GM19043 (cell line): ENCODE measurements around the gene SERPINB1.

Experiments
- ATAC-seq: cut with Tn5 transposase; IDR thresholded peaks from one replicate; pipeline ENCODE4 v1.9.1; 2021; ENCODE audit warnings: low read depth; ENCODE audit not compliant: unreplicated experiment

SERPINB1 gene

DNA sequence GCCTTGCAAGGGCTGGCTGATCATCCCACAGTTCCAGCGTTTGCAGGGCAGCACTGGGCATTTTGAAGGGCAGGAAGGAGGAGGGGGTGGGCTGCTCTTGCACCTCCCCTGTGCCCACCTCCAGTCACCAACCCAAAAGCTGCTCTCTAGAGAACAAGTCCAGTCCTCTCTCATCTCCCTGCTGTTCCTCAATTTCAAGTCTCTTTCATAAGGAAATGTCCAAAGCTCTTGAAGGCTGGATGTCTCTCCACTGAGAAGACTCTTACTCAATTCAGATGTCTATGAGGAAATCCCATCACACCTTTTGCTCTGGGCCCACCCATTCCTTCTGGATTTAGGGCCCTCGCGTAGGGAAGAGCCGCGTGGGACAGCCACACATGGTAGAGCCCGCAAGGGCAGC lies 44.8 kb downstream of the SERPINB1 start:
- no peak for ATAC-seq

DNA sequence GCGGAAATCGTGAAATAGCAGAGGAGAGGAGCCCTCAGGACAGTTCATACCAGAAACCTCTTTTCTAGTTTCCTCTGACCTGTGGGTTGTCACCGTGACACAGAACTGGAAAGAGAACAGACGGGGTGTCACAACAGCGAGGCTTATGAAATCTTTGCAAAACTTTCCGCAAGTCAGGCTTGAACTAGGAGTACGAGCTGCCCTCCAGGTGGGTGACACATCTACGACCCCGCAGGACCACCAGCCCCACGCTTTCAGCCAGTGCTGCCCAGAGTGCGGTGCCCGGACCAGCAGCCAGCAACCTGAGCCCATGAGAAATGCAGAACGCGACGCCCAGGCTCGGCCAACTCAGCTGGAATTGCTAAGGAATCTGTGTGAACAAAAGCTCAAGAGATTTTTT lies 45.7 kb downstream of the SERPINB1 start:
- no peak for ATAC-seq

- ATAC-seq, result no peak
Observed at GRCh38 chr6:2795162-2795561, 46.5 kb downstream of the SERPINB1 start.

DNA sequence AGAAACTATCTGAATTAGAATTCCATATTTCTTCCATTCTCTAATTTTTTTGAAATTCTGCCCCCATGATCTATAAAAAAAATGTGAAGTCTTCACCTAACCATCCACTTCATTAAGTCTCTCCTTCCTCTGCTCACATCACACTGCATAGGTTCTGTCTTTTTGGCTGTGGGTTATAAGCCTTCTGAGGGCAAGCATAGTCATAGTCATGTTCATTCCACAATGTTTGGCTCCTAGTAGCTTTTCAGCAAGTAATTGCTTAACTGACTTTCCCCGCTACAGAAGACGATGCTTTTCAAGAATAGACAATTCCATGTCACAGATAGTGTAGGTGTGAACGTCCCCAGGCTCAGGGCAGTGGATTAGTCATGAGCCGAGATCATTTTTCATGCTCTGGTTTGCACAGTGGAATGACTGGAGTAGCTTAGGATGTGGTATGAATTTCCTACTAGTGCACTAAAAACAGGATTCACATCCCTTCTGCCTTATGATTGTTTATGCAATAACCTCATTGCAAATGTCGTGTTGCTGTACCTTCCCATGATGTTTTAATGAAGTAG lies 47.4 kb downstream of the SERPINB1 start:
- ATAC-seq, result no peak

- no peak for ATAC-seq
Observed at GRCh38 chr6:2793534-2794151, 48.0 kb downstream of the SERPINB1 start.

- ATAC-seq, result no peak
Observed at GRCh38 chr6:2792330-2793110, 49.1 kb downstream of the SERPINB1 start.

- ATAC-seq, result no peak
Observed at GRCh38 chr6:2791450-2791974, 50.2 kb downstream of the SERPINB1 start.

DNA sequence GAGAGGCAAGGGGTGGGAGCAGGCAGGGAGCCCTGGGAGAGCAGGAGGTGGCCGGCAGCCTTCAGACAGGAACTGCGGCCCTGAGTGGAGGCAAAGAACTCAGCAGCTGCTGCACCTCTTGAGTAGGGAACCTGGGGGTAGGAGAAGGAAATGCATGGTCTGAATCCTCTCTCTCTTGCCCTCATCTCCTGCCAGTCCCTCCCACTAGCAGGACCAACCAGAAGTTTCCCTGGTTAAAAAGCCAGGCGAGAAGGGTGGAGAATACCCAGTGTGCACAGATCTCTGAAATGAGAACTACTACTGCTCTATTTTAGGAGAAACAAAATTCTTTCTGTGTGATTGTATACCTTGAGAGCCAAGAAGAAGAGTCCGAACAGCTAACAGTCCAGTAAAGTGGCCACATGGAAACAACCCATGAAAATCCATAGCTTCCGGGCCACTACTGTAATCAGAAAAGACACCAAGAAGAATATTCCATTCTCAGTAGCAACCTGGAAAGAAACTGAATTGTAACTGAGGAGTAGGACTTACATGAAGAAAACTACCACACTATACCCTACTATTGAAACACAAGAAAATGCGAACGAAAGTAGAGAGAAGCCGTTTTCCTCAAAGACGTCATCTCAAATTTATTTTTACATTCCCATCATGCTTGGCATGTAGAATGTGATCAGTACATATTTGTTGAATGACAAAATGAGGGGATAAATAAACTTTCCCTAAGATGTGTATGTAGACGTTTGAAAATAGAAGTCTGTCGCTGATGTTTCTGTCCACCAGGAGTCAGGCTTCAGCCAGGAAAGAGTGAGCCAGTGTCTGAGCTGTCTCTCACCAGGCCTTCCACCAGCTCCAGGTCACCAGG lies 50.8 kb downstream of the SERPINB1 start:
- ATAC-seq, result peak; percentile 68

DNA sequence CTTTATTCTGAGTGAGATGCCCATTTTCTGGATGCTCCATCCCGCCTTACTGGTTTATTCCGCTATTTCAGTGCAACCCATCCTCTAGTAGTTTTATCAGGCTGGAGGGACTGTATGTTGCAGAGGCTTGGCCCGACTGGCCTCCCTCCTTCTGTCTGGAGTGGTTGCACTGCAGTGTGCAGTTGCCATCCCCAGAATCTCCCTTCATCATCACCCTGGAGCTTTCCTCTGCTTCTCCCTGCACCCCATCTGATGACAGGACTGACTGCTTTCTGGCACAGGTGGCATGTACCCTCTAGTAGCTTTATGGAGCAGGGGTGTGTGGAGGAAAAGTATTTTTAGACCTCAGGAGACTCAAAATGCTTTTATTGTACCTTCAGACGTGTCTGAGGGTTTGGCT lies 55.4 kb downstream of the SERPINB1 start:
- no peak for ATAC-seq

DNA sequence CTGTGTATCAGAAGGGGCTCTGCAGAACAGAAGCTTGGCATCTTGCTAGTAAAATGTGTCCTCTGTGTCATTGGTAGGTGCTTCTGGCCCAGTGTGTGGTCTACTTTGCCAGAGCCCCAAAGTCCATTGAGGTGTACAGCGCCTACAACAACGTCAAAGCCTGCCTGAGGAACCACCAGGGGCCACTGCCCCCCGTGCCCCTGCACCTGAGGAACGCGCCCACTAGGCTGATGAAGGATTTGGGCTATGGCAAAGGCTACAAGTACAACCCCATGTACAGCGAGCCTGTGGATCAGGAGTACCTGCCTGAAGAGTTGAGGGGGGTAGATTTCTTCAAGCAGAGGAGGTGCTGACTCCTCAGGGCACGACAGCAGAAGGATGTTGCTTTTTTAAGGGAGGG lies 56.7 kb downstream of the SERPINB1 start:
- ATAC-seq, result no peak

DNA sequence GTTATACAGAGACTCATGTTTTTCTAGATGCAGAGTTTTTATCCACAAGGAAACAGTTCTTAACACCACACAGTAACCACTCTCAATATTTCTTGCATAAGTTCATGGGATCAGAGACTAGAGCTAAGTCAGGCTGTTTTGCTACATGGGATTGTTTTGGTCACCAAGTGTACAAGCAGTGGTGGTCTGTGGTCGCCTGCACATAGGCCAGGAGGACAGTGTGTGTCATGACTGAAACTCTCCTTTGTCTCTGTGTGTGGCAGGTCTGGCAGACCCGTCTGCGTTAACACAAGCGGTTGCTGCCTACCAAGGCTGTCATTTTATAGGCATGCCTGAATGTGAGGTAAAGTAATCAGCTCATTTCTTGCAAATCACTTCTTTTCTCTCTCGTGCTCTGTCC lies 57.6 kb downstream of the SERPINB1 start:
- no peak for ATAC-seq

GRCh38 chr6:2783188-2783963 lies 58.3 kb downstream of the SERPINB1 start:
- no peak for ATAC-seq

GRCh38 chr6:2782825-2783187 lies 58.9 kb downstream of the SERPINB1 start:
- ATAC-seq, result no peak

DNA sequence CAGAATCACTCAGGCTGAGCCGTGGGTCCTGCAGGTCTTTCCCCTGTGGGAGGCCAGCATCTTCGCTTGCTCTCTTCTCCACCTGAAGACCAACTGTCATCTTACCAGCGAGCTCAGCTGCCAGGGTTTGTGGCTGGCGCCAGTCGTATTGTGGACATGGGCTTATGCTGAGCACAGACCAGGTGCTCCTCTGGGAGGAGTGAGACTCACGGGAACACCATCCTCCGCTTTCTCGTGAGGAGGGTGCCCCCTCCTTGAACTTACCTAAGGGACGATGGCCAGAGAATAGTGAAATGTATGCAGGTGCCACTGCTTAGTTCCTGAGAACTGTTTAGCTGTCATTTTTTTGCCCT lies 59.3 kb downstream of the SERPINB1 start:
- no peak for ATAC-seq
